ENCODE measurements around the gene GALK1.

The GALK1 gene

GRCh38 chr17:75734674-75735294 lies 30.2 kb downstream of the GALK1 start:
- DNase-seq: no peak
- Mint-ChIP-seq H3K36me3 (ENCODE audit: low read depth) (no peaks in the 10 kb centered on the region), H3K27ac (no peak overlapping the region), H3K27me3 (no peaks in the 10 kb centered on the region), H3K4me3 (no peak overlapping the region), H3K4me1 (peaks cover 2% of the 10 kb centered on the region), H3K9me3 (no peaks in the 10 kb centered on the region)
- no peak for ATAC-seq

GRCh38 chr17:75733471-75733870 lies 31.5 kb downstream of the GALK1 start:
- DNase-seq (no peak), ATAC-seq (no peak)
- Mint-ChIP-seq H3K36me3 (ENCODE audit: low read depth) (no peaks in the 10 kb centered on the region), H3K4me3 (no peak overlapping the region), H3K9me3 (no peaks in the 10 kb centered on the region), H3K27me3 (no peaks in the 10 kb centered on the region), H3K27ac (no peak overlapping the region), H3K4me1 (peaks cover 2% of the 10 kb centered on the region)

GRCh38 chr17:75731716-75732498 lies 33.1 kb downstream of the GALK1 start:
- no peak for DNase-seq
- ATAC-seq: no peak
- Mint-ChIP-seq H3K4me1 (peaks cover 2% of the 10 kb centered on the region), H3K4me3 (no peak overlapping the region), H3K36me3 (ENCODE audit: low read depth) (no peaks in the 10 kb centered on the region), H3K27me3 (no peaks in the 10 kb centered on the region), H3K9me3 (no peaks in the 10 kb centered on the region), H3K27ac (no peak overlapping the region)

- Mint-ChIP-seq H3K27ac (no peak overlapping the region), H3K36me3 (ENCODE audit: low read depth) (no peaks in the 10 kb centered on the region), H3K27me3 (no peaks in the 10 kb centered on the region), H3K9me3 (no peaks in the 10 kb centered on the region), H3K4me1 (peaks cover 2% of the 10 kb centered on the region), H3K4me3 (no peak overlapping the region)
- no peak for DNase-seq
- no peak for ATAC-seq
These were observed 33.8 kb downstream of the GALK1 start for GRCh38 chr17:75731086-75731715.

GRCh38 chr17:75730065-75730464 lies 34.9 kb downstream of the GALK1 start:
- Mint-ChIP-seq H3K36me3 (ENCODE audit: low read depth) (no peaks in the 10 kb centered on the region), H3K9me3 (no peaks in the 10 kb centered on the region), H3K4me1 (peaks cover 2% of the 10 kb centered on the region), H3K27me3 (no peaks in the 10 kb centered on the region), H3K27ac (no peak overlapping the region), H3K4me3 (no peak overlapping the region)
- ATAC-seq (no peak), DNase-seq (no peak)

- DNase-seq: no peak
- Mint-ChIP-seq H3K4me1 (no peaks in the 10 kb centered on the region), H3K4me3 (no peak overlapping the region), H3K36me3 (ENCODE audit: low read depth) (no peaks in the 10 kb centered on the region), H3K27me3 (no peaks in the 10 kb centered on the region), H3K27ac (no peak overlapping the region), H3K9me3 (no peaks in the 10 kb centered on the region)
- ATAC-seq: no peak
These were observed 35.6 kb downstream of the GALK1 start for GRCh38 chr17:75729351-75729750.

GRCh38 chr17:75727391-75727790 lies 37.6 kb downstream of the GALK1 start:
- ATAC-seq (no peak), DNase-seq (no peak)
- H3K27me3 Mint-ChIP-seq: no peaks in the 10 kb centered on the region
- no peaks in the 10 kb centered on the region for H3K9me3 Mint-ChIP-seq
- H3K36me3 Mint-ChIP-seq (ENCODE audit: low read depth): no peaks in the 10 kb centered on the region
- no peak overlapping the region for H3K27ac Mint-ChIP-seq
- no peaks in the 10 kb centered on the region for H3K4me1 Mint-ChIP-seq
- H3K4me3 Mint-ChIP-seq: no peak overlapping the region

- Mint-ChIP-seq H3K27me3 (peaks cover 2% of the 10 kb centered on the region), H3K4me3 (no peak overlapping the region), H3K36me3 (ENCODE audit: low read depth) (no peaks in the 10 kb centered on the region), H3K9me3 (no peaks in the 10 kb centered on the region), H3K4me1 (peaks cover 2% of the 10 kb centered on the region), H3K27ac (no peak overlapping the region)
- ATAC-seq (no peak), DNase-seq (no peak)
These were observed 39.5 kb downstream of the GALK1 start for GRCh38 chr17:75725504-75725903.

- peaks cover 11% of the 10 kb centered on the region for H3K27me3 Mint-ChIP-seq
- H3K4me3 Mint-ChIP-seq: no peak overlapping the region
- H3K9me3 Mint-ChIP-seq: no peaks in the 10 kb centered on the region
- no peak for ATAC-seq
- H3K27ac Mint-ChIP-seq: no peak overlapping the region
- no peaks in the 10 kb centered on the region for H3K36me3 Mint-ChIP-seq (ENCODE audit: low read depth)
- H3K4me1 Mint-ChIP-seq: peaks cover 4% of the 10 kb centered on the region
- no peak for DNase-seq
These were observed 40.7 kb downstream of the GALK1 start for GRCh38 chr17:75724016-75725003.

GRCh38 chr17:75723171-75723930 lies 41.6 kb downstream of the GALK1 start:
- Mint-ChIP-seq H3K36me3 (ENCODE audit: low read depth) (no peaks in the 10 kb centered on the region), H3K27me3 (peaks cover 14% of the 10 kb centered on the region), H3K27ac (no peak overlapping the region), H3K4me1 (peaks cover 4% of the 10 kb centered on the region), H3K9me3 (no peaks in the 10 kb centered on the region), H3K4me3 (no peak overlapping the region)
- ATAC-seq (no peak), DNase-seq (no peak)

- no peak for DNase-seq
- Mint-ChIP-seq H3K4me1 (peaks cover 4% of the 10 kb centered on the region), H3K36me3 (ENCODE audit: low read depth) (no peaks in the 10 kb centered on the region), H3K9me3 (no peaks in the 10 kb centered on the region), H3K27me3 (peaks cover 14% of the 10 kb centered on the region), H3K4me3 (no peak overlapping the region), H3K27ac (no peak overlapping the region)
- ATAC-seq: no peak
These were observed 42.4 kb downstream of the GALK1 start for GRCh38 chr17:75722542-75723095.

GRCh38 chr17:75722076-75722475 lies 42.9 kb downstream of the GALK1 start:
- Mint-ChIP-seq H3K4me1 (peaks cover 4% of the 10 kb centered on the region), H3K4me3 (no peak overlapping the region), H3K9me3 (no peaks in the 10 kb centered on the region), H3K27me3 (peaks cover 14% of the 10 kb centered on the region), H3K27ac (no peak overlapping the region), H3K36me3 (ENCODE audit: low read depth) (no peaks in the 10 kb centered on the region)
- ATAC-seq: no peak
- no peak for DNase-seq

- H3K27me3 Mint-ChIP-seq: peaks cover 14% of the 10 kb centered on the region
- H3K36me3 Mint-ChIP-seq (ENCODE audit: low read depth): no peaks in the 10 kb centered on the region
- H3K4me3 Mint-ChIP-seq: no peak overlapping the region
- ATAC-seq (peak; percentile 26), DNase-seq (no peak)
- peaks cover 4% of the 10 kb centered on the region for H3K4me1 Mint-ChIP-seq
- H3K9me3 Mint-ChIP-seq: no peaks in the 10 kb centered on the region
- no peak overlapping the region for H3K27ac Mint-ChIP-seq
These were observed 43.5 kb downstream of the GALK1 start for GRCh38 chr17:75721463-75722011.
